ENCODE data around the gene CRELD2.

CRELD2 gene

DNA sequence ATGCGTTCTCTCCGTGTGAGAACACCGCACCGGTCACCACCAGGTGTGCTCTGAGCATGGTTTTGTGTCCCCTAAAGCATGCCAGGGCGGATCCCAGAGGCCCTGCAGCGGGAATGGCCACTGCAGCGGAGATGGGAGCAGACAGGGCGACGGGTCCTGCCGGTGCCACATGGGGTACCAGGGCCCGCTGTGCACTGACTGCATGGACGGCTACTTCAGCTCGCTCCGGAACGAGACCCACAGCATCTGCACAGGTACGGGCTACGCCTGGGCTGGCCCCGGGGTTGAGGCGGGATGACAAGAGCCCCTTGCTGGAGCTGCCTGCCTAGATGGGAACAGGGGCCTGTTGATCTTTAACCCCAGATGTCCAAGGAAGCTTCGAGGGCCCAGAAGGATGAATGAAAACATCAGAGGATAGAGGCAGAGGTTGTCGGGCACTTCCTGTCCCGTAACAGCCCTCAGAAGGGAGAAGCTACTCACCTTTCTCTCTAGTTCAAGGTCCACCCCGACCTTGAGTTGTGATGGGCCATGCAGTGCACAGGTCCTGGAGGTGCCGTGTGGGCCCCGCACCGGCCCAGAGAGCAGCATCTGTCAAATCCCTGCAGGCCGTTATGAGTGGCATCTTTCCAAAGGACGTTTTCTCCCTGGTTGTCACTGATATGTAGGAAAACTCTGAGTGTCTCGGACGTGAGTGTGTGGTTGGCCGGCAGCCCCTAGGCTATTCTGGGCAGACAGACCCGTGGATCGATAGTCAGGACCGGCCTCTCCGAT, 3.3 kb downstream of the CRELD2 start:
- TF ChIP-seq, protein P1, sequence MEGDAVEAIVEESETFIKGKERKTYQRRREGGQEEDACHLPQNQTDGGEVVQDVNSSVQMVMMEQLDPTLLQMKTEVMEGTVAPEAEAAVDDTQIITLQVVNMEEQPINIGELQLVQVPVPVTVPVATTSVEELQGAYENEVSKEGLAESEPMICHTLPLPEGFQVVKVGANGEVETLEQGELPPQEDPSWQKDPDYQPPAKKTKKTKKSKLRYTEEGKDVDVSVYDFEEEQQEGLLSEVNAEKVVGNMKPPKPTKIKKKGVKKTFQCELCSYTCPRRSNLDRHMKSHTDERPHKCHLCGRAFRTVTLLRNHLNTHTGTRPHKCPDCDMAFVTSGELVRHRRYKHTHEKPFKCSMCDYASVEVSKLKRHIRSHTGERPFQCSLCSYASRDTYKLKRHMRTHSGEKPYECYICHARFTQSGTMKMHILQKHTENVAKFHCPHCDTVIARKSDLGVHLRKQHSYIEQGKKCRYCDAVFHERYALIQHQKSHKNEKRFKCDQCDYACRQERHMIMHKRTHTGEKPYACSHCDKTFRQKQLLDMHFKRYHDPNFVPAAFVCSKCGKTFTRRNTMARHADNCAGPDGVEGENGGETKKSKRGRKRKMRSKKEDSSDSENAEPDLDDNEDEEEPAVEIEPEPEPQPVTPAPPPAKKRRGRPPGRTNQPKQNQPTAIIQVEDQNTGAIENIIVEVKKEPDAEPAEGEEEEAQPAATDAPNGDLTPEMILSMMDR (IDR thresholded peaks at IDR 0.05): no peak
- Histone ChIP-seq H3K36me3 (peaks cover 3% of the 10 kb centered on the region), H3K9me3 (no peaks in the 10 kb centered on the region), H3K27ac (no peak overlapping the region), H3K4me1 (ENCODE audit: control insufficient read depth in 1 of 2, insufficient read depth in 1 of 2, low read depth in 1 of 2, low read length in 1 of 2) (peaks cover 32 to 33% of the 10 kb centered on the region in 2 experiments), H3K27me3 (no peaks in the 10 kb centered on the region), H3K4me3 (ENCODE audit: low read depth in 1 of 2, low read length in 1 of 2) (no peak overlapping the region)

DNA sequence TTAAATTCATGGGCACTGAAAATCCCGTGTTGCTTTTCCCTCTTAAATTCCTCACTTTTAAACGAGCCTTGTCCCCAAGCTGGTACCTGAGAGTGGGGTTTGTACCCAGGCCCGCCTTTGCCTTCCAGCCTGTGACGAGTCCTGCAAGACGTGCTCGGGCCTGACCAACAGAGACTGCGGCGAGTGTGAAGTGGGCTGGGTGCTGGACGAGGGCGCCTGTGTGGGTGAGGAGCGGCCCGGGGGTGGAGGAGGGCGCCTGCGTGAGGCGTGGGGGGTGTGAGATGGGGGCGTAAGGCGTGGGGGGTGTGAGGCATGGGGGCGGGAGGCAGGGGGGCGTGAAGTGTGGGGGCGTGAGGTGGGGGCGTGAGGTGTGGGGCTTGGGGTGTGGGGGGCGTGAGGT, 4.0 kb downstream of the CRELD2 start:
- Histone ChIP-seq H3K9me3 (no peaks in the 10 kb centered on the region), H3K27me3 (no peaks in the 10 kb centered on the region), H3K4me3 (ENCODE audit: low read depth in 1 of 2, low read length in 1 of 2) (no peak overlapping the region), H3K27ac (no peak overlapping the region), H3K36me3 (peaks cover 3% of the 10 kb centered on the region), H3K4me1 (ENCODE audit: control insufficient read depth in 1 of 2, insufficient read depth in 1 of 2, low read depth in 1 of 2, low read length in 1 of 2) (peaks cover 26 to 27% of the 10 kb centered on the region in 2 experiments)
- TF ChIP-seq, protein P1 (IDR thresholded peaks at IDR 0.05): no peak

DNA sequence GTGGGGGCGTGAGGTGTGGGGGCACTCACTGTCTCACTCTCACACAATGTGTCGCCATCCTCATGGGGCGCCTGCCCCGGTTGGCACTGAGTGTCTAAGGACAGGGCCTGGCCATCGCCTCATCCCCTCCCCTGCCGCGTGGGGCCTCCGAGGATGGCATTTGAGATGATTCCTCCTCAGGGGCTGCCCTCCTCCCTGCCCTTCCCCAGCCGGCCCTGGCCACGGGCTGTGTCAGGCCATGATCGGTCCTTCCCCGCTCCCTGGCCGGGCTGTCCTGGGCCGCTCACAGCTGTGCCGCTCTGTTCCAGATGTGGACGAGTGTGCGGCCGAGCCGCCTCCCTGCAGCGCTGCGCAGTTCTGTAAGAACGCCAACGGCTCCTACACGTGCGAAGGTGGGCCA, 4.5 kb downstream of the CRELD2 start:
- TF ChIP-seq, protein P1 (IDR thresholded peaks at IDR 0.05): no peak
- Histone ChIP-seq H3K9me3 (no peaks in the 10 kb centered on the region), H3K27me3 (no peaks in the 10 kb centered on the region), H3K27ac (no peak overlapping the region), H3K4me1 (ENCODE audit: control insufficient read depth in 1 of 2, insufficient read depth in 1 of 2, low read depth in 1 of 2, low read length in 1 of 2) (peaks cover 21 to 23% of the 10 kb centered on the region in 2 experiments), H3K36me3 (peaks cover 3% of the 10 kb centered on the region), H3K4me3 (ENCODE audit: low read depth in 1 of 2, low read length in 1 of 2) (no peak overlapping the region)

DNA sequence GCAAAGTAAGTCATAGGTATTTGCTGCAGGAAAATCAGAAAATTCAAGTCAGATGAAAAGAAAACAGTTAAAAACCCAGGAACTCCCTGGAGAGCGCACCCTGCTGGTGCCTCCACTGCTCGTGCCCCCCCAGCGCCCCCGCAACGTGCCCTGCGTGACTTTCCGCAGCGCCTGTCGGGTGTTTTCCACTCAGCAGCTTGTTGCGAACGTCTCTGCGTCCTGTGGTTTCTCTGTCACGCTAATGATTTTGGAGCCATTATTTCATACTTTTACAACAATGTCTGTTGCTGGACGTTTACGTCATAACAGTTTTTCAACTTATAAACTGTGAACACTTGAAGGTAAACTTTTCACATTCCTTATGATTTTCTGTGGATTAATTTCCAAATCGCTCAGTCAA, 5.0 kb downstream of the CRELD2 start:
- Histone ChIP-seq H3K4me3 (ENCODE audit: low read depth in 1 of 2, low read length in 1 of 2) (no peak overlapping the region), H3K27ac (no peak overlapping the region), H3K36me3 (peaks cover 3% of the 10 kb centered on the region), H3K4me1 (ENCODE audit: control insufficient read depth in 1 of 2, insufficient read depth in 1 of 2, low read depth in 1 of 2, low read length in 1 of 2) (peaks cover 19 to 23% of the 10 kb centered on the region in 2 experiments), H3K27me3 (peaks cover 2% of the 10 kb centered on the region), H3K9me3 (no peaks in the 10 kb centered on the region)
- TF ChIP-seq, protein P1 (IDR thresholded peaks at IDR 0.05): no peak

DNA sequence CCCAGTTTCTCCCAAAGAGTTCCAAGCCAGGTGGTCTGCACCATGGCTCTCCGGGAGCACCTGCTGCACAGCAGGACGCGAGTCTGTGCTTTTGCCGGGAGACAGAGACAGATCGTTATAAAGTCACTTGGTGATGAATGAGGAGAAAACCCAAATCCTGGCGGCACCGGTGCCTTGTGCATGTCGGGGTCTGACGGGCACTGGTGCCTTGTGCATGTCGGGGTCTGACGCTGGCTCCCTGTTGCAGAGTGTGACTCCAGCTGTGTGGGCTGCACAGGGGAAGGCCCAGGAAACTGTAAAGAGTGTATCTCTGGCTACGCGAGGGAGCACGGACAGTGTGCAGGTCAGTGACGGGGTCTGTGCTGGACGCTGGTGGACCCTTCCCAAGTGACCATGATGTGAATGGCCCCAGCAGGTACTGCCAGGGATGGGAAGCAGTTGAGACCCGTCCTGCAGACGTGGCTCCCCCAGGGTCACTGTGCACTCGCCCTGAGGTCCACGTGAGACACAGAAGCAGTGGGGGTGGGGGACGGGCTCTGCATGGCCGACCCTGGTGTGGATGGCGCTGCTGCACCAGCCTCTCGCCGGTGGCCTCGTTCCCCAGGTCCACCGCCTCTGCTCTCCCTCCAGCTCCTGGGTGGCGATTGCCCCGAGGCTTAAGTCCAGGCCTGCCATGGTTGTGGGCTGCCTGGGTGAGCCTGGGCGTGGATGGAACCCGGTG, 5.8 kb downstream of the CRELD2 start:
- no peaks in the 10 kb centered on the region for H3K9me3 ChIP-seq
- TF ChIP-seq, protein P1 (IDR thresholded peaks at IDR 0.05): no peak
- peaks cover 16 to 18% of the 10 kb centered on the region in 2 experiments for H3K4me1 ChIP-seq (ENCODE audit: control insufficient read depth in 1 of 2, insufficient read depth in 1 of 2, low read depth in 1 of 2, low read length in 1 of 2)
- peaks cover 10% of the 10 kb centered on the region for H3K27me3 ChIP-seq
- peaks cover 3% of the 10 kb centered on the region for H3K36me3 ChIP-seq
- no peak overlapping the region for H3K4me3 ChIP-seq (ENCODE audit: low read depth in 1 of 2, low read length in 1 of 2)
- no peak overlapping the region for H3K27ac ChIP-seq
